Adrenal gland (tissue), 5 donors: Measurements from ENCODE around the gene HRH2.

Experiments used
- POLR2A ChIP-seq, 2 donors: fragments of 450-650 bp; IDR thresholded peaks; one replicate each; pipeline ENCODE4 v1.6.1; 2017; ENCODE audit warnings: antibody characterized with exemption in 2 of 2, mild to moderate bottlenecking in 2 of 2, moderate library complexity in 1 of 2
- TF ChIP-seq, protein P1 (sequence below), 6 experiments: fragments of 450-650 bp in 4 of 6; fragments of 200-600 bp in 2 of 6; sonication (generic) in 1 of 6; IDR thresholded peaks; 1 replicate in 5 of 6; 2 replicates in 1 of 6; pipeline versions ENCODE4 v1.5.1 to v1.8.0; 2016 to 2021; ENCODE audit warnings: antibody characterized with exemption in 6 of 6, mild to moderate bottlenecking in 2 of 6, moderate library complexity in 1 of 6
- donor health status: DM: no; HTN: no; CAD: no.

DNA sequence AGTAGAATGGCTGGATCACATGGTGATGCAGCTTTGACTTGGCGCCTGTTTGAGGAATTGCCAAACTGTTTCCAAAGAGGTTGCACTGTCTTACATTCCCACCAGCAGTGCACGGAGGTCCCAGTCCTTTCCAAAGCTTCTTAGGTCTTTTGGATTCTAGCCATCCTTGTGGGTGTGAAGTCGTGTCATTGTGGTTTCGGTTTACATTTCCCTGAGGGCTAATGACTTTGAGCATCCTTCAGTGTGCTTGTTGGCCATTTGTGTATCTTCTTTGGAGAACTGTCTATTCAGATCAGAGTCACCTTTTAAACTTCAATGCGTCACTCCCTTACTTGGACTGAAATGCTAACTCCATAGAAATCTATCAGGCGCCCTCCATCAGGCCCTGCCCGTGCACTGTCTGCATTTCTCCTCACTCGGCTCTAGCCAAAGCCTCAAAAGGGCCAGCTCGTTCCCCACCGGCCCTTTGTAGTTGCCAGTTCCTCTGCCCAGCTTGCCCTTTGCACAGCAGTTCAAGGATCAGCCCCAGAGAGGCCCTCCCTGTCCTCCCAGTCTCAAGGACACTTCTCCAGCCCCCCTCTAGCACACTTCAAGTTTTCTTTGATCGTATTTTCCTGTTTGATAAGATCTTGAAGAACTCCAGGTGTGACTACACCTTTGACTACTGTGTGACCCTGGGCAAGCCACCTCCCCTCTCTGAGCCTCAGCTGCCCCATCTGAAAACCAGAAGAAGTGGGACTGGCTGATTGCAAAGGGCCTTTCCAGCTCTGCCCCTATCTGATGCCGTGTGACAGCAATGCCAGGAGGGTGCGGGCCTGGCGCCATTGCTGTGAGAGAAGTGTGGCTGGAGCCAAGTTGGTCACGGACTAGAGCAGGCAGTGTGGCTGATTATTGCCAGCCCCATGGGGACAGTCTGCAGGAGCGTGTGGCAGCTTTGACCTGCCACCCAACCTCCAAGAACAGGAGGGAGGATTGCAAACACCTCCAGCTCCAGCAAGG, 5.6 kb downstream of the HRH2 start:
- TF ChIP-seq, protein P1, sequence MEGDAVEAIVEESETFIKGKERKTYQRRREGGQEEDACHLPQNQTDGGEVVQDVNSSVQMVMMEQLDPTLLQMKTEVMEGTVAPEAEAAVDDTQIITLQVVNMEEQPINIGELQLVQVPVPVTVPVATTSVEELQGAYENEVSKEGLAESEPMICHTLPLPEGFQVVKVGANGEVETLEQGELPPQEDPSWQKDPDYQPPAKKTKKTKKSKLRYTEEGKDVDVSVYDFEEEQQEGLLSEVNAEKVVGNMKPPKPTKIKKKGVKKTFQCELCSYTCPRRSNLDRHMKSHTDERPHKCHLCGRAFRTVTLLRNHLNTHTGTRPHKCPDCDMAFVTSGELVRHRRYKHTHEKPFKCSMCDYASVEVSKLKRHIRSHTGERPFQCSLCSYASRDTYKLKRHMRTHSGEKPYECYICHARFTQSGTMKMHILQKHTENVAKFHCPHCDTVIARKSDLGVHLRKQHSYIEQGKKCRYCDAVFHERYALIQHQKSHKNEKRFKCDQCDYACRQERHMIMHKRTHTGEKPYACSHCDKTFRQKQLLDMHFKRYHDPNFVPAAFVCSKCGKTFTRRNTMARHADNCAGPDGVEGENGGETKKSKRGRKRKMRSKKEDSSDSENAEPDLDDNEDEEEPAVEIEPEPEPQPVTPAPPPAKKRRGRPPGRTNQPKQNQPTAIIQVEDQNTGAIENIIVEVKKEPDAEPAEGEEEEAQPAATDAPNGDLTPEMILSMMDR (IDR thresholded peaks at IDR 0.05): no peak
- no peak for TF ChIP-seq POLR2A (IDR thresholded peaks at IDR 0.05)
